Measurements from ENCODE around the gene ERBB2. TPM values are rescaled to one million over a fixed set of nuclear protein-coding genes. Genes with fewer than 3 reads are reported as not detected.
A peak's percentile ranks its signal among the peaks of the same experiment; 100 is the strongest.

The ERBB2 gene
- total and polyA plus RNA-seq, 2 of the 8 experiments (the other 6 are each of a cell fraction or from before 2014, with no cell fraction given): 183 to 394 TPM

DNA sequence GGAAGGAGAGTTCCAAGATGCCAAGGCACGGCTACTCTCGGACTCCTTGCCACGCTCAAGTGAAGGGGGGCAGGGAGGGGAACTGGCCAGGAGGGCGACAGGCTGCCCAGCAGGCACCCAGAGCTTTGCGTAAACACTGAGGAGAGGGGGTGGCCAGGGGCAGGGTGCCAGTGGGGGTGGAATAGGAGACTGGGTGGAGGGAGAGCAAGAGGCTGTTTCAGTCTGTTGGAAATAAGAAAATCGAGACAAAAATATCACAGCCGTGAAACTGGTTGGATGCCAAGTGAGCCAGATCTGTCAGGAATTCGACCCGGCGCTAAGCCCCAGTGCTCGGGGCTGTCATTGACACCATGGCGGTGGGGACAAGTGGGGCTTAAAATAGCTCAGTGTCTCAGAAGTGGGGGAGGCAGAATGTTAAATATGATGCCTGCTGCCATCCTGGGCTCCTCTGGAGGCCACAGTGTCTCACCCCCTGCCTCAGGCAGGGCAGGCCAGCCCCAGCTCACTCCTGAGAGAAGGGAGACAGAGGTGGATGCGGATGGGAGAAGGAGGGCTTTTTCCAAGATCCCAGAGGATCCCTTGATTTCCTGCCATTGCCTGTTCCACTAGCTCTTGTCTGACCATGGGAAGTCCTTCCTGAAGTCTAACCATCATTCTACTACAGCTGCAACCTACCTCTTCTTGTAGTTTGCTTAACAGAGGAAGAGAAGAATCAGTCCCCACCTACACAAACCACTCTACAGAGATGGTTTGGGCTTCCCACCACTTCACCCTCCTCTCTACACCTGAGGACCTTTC, 22.1 kb upstream of the ERBB2 start:
- H2AK5ac ChIP-seq (ENCODE audit: low read depth, low read length): no peak overlapping the region

More for the DNA sequence above, 22.1 kb upstream of the ERBB2 start:
- Histone ChIP-seq H3K9ac (replicated peaks in 1 of 4; ENCODE audit: extremely low read depth in 1 of 4, low read depth in 3 of 4, low read length in 3 of 4) (no peak overlapping the region), H3K27me3 (replicated peaks in 1 of 4; ENCODE audit: control insufficient read depth in 3 of 4, extremely low read depth in 1 of 4, insufficient read depth in 3 of 4, low read length in 3 of 4) (no peaks in the 10 kb centered on the region), H3K4me2 (ENCODE audit: insufficient read depth in 1 of 2, low read depth in 2 of 2, low read length in 2 of 2) (no peak overlapping the region), H4K20me1 (replicated peaks in 1 of 2; ENCODE audit: control insufficient read depth in 1 of 2, insufficient read depth in 2 of 2, low read length in 2 of 2) (no peaks in the 10 kb centered on the region), H2BK15ac (ENCODE audit: low read length) (no peak overlapping the region), H2BK12ac (ENCODE audit: low read depth, low read length) (no peak overlapping the region), H3K23me2 (ENCODE audit: low read depth, low read length) (no peaks in the 10 kb centered on the region), H2BK20ac (ENCODE audit: low read length) (no peak overlapping the region), H4K5ac (ENCODE audit: insufficient read length, low read depth, low read length) (no peak overlapping the region), H2AFZ (ENCODE audit: low read length) (no peak overlapping the region), H3K18ac (ENCODE audit: extremely low read depth, low read length) (no peak overlapping the region), H3K36me3 (ENCODE audit: control insufficient read depth in 2 of 4, insufficient read depth in 4 of 4, low read length in 3 of 4) (peaks cover 0 to 3% (median 1%) of the 10 kb centered on the region in 4 experiments; a peak in 4 of 8 replicates), H4K8ac (ENCODE audit: extremely low read depth, insufficient read depth, low read length) (no peak overlapping the region), H2BK120ac (replicated peaks; ENCODE audit: low read depth, low read length) (no peak overlapping the region), H3K56ac (replicated peaks; ENCODE audit: insufficient read length, low read depth, low read length) (no peak overlapping the region), H3K23ac (ENCODE audit: insufficient read length) (no peak overlapping the region), H3K27ac (ENCODE audit: low read depth, low read length) (no peak overlapping the region), H3K4me1 (replicated peaks in 1 of 4; ENCODE audit: control insufficient read depth in 3 of 4, insufficient read depth in 4 of 4, low read length in 3 of 4) (peaks cover 0 to 8% (median 5%) of the 10 kb centered on the region in 4 experiments; a peak in 5 of 7 replicates), H3K9me3 (ENCODE audit: insufficient read depth in 2 of 2, low read depth in 1 of 2, low read length in 1 of 2) (no peaks in the 10 kb centered on the region), H3K79me1 (ENCODE audit: low read depth, low read length) (no peaks in the 10 kb centered on the region), H2BK5ac (ENCODE audit: low read depth, low read length) (0 out of 2 replicates have a peak overlapping the region, but pooled peaks have one; percentile 30), H3K79me2 (ENCODE audit: control insufficient read depth in 1 of 2, insufficient read depth in 2 of 2, low read length in 2 of 2) (no peaks in the 10 kb centered on the region), H3K4ac (replicated peaks; ENCODE audit: insufficient read length, low read depth, low read length) (no peak overlapping the region), H4K91ac (replicated peaks; ENCODE audit: insufficient read length, low read length) (no peak overlapping the region), H3K14ac (ENCODE audit: insufficient read length) (no peak overlapping the region), H3K4me3 (ENCODE audit: extremely low read depth in 1 of 4, insufficient read depth in 2 of 4, low read depth in 3 of 4, low read length in 4 of 4) (no peak overlapping the region)
- DNase-seq (ENCODE audit: low read depth in 1 of 2, low spot score in 2 of 2) (no peak), FAIRE-seq (no peak)
- ChIA-PET CTCF (ENCODE audit: partially characterized antibody) (interaction anchor here (0.8 to 52.4 kb wide), 11 partner anchors 8 to 75 kb away, joined by 3 to 1885 read pairs (median 7); partner anchors contain the start of genes ERBB2, PNMT, PPP1R1B and STARD3), POLR2A (ENCODE audit: partially characterized antibody) (interaction anchor here (1.1 to 38.1 kb wide), 7 partner anchors 2 to 52 kb away, joined by 3 to 708 read pairs (median 3); partner anchors contain the start of genes ERBB2, MIEN1, PGAP3 and PNMT)
- WGBS, 2 experiments (ENCODE audit: extremely low coverage in 1 of 2, insufficient coverage in 1 of 2, insufficient read length in 1 of 2, insufficient replicate concordance in 2 of 2, low coverage in 1 of 2, low lambda C conversion rate in 2 of 2, missing lambda C conversion rate in 1 of 2): 93% methylated on average over 10 of the region's 13 CpGs; no CpG with 5 or more reads in 1 of the 2 experiments
- TF ChIP-seq KDM1A (IDR thresholded peaks at IDR 0.05; ENCODE audit: borderline replicate concordance, low read length) (0 out of 2 replicates have a peak, but pooled peaks have one; percentile 26), ASH2L (IDR thresholded peaks at IDR 0.05; ENCODE audit: low read length) (no peak)
